Measurements from ENCODE around the gene TNFRSF14.

TNFRSF14 gene

DNA sequence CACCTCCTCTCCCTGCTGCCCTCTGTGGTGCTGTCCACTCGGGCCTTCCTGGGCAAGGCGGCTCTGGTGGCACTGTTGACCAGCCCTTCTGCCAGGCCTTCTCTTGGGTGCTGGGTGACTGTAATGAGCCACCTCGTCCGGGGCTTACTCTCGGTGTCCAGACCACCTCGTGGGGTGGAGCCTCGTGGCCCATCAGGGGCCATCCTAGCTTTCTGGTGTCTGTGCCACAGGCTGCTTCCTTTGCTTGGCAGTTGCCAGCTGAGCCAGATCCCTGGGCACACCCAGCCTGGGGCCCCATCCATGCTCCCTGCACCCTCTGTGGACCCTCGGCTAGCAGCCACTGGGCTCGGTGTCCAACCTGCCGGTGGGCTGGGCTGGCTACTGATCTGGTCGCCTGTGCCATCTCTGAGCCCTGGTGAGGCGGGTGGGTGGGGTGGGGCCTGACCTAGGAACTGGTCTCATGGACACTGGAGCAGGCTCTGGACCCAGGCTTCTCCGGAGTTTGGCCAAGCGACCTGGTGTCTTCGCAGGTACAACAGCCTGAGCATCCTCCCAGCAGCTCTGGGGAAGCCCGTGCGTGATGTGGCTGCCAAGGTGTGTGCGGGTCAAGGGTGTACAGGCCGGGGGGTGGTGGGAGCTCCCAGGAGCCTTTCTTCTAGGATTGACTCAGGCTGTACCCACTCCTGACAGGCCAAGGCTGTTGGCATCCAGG, 31.8 kb downstream of the TNFRSF14 start:
- H3K4me2 ChIP-seq (ENCODE audit: low read length) = peak overlapping the region; percentile 88
- no peak overlapping the region for H3K27ac ChIP-seq (ENCODE audit: low read depth, low read length)
- H3K79me2 ChIP-seq (ENCODE audit: control insufficient read depth, low read length) = no peaks in the 10 kb centered on the region
- peaks cover 32% of the 10 kb centered on the region for H3K4me1 ChIP-seq (ENCODE audit: control insufficient read depth, low read length)
- peak overlapping the region; percentile 88 for H3K4me3 ChIP-seq (ENCODE audit: low read length)
- TF ChIP-seq EZH2phosphoT487 (IDR thresholded peaks at IDR 0.05; ENCODE audit: borderline replicate concordance, low read length) = no peak
- TF ChIP-seq, protein P1, sequence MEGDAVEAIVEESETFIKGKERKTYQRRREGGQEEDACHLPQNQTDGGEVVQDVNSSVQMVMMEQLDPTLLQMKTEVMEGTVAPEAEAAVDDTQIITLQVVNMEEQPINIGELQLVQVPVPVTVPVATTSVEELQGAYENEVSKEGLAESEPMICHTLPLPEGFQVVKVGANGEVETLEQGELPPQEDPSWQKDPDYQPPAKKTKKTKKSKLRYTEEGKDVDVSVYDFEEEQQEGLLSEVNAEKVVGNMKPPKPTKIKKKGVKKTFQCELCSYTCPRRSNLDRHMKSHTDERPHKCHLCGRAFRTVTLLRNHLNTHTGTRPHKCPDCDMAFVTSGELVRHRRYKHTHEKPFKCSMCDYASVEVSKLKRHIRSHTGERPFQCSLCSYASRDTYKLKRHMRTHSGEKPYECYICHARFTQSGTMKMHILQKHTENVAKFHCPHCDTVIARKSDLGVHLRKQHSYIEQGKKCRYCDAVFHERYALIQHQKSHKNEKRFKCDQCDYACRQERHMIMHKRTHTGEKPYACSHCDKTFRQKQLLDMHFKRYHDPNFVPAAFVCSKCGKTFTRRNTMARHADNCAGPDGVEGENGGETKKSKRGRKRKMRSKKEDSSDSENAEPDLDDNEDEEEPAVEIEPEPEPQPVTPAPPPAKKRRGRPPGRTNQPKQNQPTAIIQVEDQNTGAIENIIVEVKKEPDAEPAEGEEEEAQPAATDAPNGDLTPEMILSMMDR (IDR thresholded peaks at IDR 0.05; ENCODE audit: low read depth, low read length, poor library complexity, severe bottlenecking) = no peak
- H3K9me2 ChIP-seq (replicated peaks; ENCODE audit: control insufficient read depth, low read length) = no peaks in the 10 kb centered on the region
- peaks cover 14% of the 10 kb centered on the region for H3K36me3 ChIP-seq (ENCODE audit: control insufficient read depth, low read length)
- peaks cover 8% of the 10 kb centered on the region for H3F3A ChIP-seq (ENCODE audit: control insufficient read depth, insufficient read depth)
- H3K27me3 ChIP-seq (ENCODE audit: control insufficient read depth, low read length) = no peaks in the 10 kb centered on the region
- H4K20me1 ChIP-seq (ENCODE audit: control insufficient read depth, insufficient read depth, low read depth, low read length) = no peaks in the 10 kb centered on the region
- H3K9me3 ChIP-seq (ENCODE audit: control insufficient read depth, insufficient read depth, low read length) = no peaks in the 10 kb centered on the region

DNA sequence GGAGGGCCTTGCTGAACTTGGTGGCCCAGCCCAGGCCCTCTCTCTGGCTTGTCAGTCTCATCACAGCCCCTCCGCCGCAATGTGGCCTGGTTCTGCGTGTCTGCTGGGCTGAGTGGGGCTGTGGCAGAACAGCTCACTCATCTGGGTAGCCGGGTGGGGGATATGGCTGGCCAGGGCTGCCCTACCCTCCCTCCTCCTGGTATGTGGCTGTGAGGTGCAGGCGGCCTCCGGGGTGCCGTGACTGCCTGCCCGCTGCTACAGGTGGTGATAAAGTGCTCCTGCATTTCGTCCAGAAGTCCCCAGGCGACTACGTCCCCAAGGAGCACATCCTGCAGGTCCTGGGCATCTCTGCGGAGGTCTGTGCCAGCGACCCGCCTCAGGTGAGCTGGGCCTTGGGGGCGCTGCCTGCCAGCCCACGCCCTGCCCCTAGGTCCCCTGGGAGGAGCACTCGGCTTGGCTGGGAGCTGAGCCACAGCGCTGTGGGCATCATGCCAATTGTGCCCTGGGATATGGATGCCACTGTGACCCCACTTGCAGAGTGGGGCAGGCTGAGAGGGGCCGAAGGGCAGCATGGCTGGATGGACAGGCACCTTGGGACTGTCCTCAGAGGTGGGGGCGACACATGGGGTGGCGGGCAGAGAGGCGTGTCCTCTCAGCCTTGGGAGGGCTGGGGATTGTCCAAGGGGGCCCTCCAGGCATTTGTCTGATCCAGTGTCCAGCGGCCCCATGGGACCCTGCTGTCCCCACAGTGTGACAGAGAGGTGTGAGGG, 32.7 kb downstream of the TNFRSF14 start:
- no peak overlapping the region for H3K4me3 ChIP-seq (ENCODE audit: low read length)
- H3K4me1 ChIP-seq (ENCODE audit: control insufficient read depth, low read length) = peaks cover 23% of the 10 kb centered on the region
- no peaks in the 10 kb centered on the region for H4K20me1 ChIP-seq (ENCODE audit: control insufficient read depth, insufficient read depth, low read depth, low read length)
- peaks cover 8% of the 10 kb centered on the region for H3F3A ChIP-seq (ENCODE audit: control insufficient read depth, insufficient read depth)
- H3K4me2 ChIP-seq (ENCODE audit: low read length) = no peak overlapping the region
- H3K79me2 ChIP-seq (ENCODE audit: control insufficient read depth, low read length) = no peaks in the 10 kb centered on the region
- no peaks in the 10 kb centered on the region for H3K9me2 ChIP-seq (replicated peaks; ENCODE audit: control insufficient read depth, low read length)
- no peak overlapping the region for H3K27ac ChIP-seq (ENCODE audit: low read depth, low read length)
- H3K27me3 ChIP-seq (ENCODE audit: control insufficient read depth, low read length) = no peaks in the 10 kb centered on the region
- peaks cover 14% of the 10 kb centered on the region for H3K36me3 ChIP-seq (ENCODE audit: control insufficient read depth, low read length)
- no peak for TF ChIP-seq EZH2phosphoT487 (IDR thresholded peaks at IDR 0.05; ENCODE audit: borderline replicate concordance, low read length)
- no peaks in the 10 kb centered on the region for H3K9me3 ChIP-seq (ENCODE audit: control insufficient read depth, insufficient read depth, low read length)

DNA sequence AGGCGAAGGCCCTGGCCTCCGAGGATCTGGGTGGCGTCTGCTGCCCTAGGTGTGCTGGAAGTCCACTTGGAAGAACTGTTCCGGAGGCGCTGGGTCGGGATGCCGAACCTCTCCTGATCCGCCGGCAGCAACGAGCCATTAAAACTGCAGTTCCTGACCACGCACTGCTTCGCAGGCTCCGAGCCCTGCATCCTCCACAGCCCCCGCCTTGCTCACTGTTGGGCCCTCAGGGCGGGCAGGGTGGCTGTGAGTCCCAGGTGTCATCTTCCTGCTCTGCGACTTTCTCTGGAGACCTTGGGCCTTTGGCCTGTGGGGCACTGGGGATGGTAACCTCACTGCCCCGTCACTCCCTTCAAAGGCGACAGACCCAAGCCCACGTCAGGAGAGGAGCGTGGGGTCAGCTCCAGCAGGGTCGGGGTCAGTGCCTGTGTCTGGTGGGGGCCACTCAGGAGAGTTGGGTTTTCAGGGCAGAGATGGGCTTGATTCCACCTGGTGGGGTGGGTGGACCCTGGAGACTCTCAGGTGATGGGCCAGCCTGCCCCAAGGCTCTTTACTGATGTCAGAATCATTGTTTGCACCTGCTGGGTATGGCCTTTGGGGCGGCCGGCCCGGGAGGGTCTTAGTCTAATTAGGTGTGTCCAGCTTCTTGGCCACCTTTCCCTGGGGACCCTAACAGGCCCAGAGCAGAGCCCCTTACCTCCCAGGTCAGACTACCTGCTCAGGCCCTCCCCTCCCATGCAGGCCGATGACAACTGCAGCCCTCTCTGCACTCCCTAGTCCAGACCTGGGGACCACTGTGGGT, 33.5 kb downstream of the TNFRSF14 start:
- Histone ChIP-seq H3K9me3 (ENCODE audit: control insufficient read depth, insufficient read depth, low read length) (no peaks in the 10 kb centered on the region), H3K27me3 (ENCODE audit: control insufficient read depth, low read length) (no peaks in the 10 kb centered on the region), H3K36me3 (ENCODE audit: control insufficient read depth, low read length) (peaks cover 7% of the 10 kb centered on the region), H3K79me2 (ENCODE audit: control insufficient read depth, low read length) (no peaks in the 10 kb centered on the region), H3F3A (ENCODE audit: control insufficient read depth, insufficient read depth) (peaks cover 4% of the 10 kb centered on the region), H3K4me1 (ENCODE audit: control insufficient read depth, low read length) (peaks cover 15% of the 10 kb centered on the region), H3K4me2 (ENCODE audit: low read length) (no peak overlapping the region), H3K4me3 (ENCODE audit: low read length) (no peak overlapping the region), H4K20me1 (ENCODE audit: control insufficient read depth, insufficient read depth, low read depth, low read length) (no peaks in the 10 kb centered on the region), H3K27ac (ENCODE audit: low read depth, low read length) (no peak overlapping the region), H3K9me2 (replicated peaks; ENCODE audit: control insufficient read depth, low read length) (no peaks in the 10 kb centered on the region)
- no peak for TF ChIP-seq EZH2phosphoT487 (IDR thresholded peaks at IDR 0.05; ENCODE audit: borderline replicate concordance, low read length)
- TF ChIP-seq, protein P1 (IDR thresholded peaks at IDR 0.05; ENCODE audit: low read depth, low read length, poor library complexity, severe bottlenecking) = no peak

All from DOHH2 (cell line).